Mesenchymal stem cell (in vitro differentiated cells and primary cell): Measurements from ENCODE around the gene RAPGEF1.
A peak's percentile ranks its signal among the peaks of the same experiment; 100 is the strongest.
"Not testable (repeated sequence)": the region's sequence is repeated elsewhere in the genome, so short reads cannot be mapped to it uniquely, and the experiment has no call there.

Experiments used
- DNase-seq: peaks from one replicate; pipeline ENCODE4 v3.0.0-alpha.2; 2013
- H2AFZ ChIP-seq: one replicate; pipeline ENCODE4 v1.6.1; 2013; ENCODE audit warnings: low read depth, mild to moderate bottlenecking, control low read depth, inconsistent platforms, low read length, moderate library complexity
- H2AK5ac ChIP-seq: 2 replicates; pipeline ENCODE4 v1.6.1; 2013; ENCODE audit warnings: low read length, moderate library complexity, mild to moderate bottlenecking, inconsistent platforms; ENCODE audit not compliant: severe bottlenecking
- H2BK120ac ChIP-seq: one replicate; pipeline ENCODE4 v1.6.1; 2013; ENCODE audit warnings: low read depth, mild to moderate bottlenecking, inconsistent platforms, low read length, moderate library complexity
- H2BK12ac ChIP-seq, 2 experiments: one replicate each; pipeline ENCODE4 v1.6.1; 2013; ENCODE audit warnings: inconsistent platforms in 2 of 2, low read length in 2 of 2, mild to moderate bottlenecking in 2 of 2, moderate library complexity in 2 of 2, control low read depth in 1 of 2
- H2BK15ac ChIP-seq: one replicate; pipeline ENCODE4 v1.6.1; 2013; ENCODE audit warnings: mild to moderate bottlenecking, low read depth, inconsistent platforms; ENCODE audit not compliant: poor library complexity, severe bottlenecking
- H2BK5ac ChIP-seq: 2 replicates; pipeline ENCODE4 v1.6.1; 2013; ENCODE audit warnings: low read depth, mild to moderate bottlenecking, low read length, control low read depth, inconsistent platforms; ENCODE audit not compliant: poor library complexity, severe bottlenecking
- H3K14ac ChIP-seq, 2 experiments: one replicate each; pipeline ENCODE4 v1.6.1; 2013; ENCODE audit warnings: inconsistent platforms in 2 of 2, low read length in 2 of 2, control low read depth in 1 of 2, mild to moderate bottlenecking in 1 of 2, moderate library complexity in 1 of 2
- H3K18ac ChIP-seq, 2 experiments: one replicate each; pipeline ENCODE4 v1.6.1; 2013; ENCODE audit warnings: inconsistent platforms in 2 of 2, low read length in 2 of 2, control low read depth in 1 of 2, low read depth in 1 of 2, mild to moderate bottlenecking in 1 of 2
- H3K23ac ChIP-seq, 2 experiments: one replicate each; pipeline ENCODE4 v1.6.1; 2013; ENCODE audit warnings: inconsistent platforms in 2 of 2, low read length in 2 of 2, mild to moderate bottlenecking in 2 of 2, moderate library complexity in 2 of 2, control low read depth in 1 of 2
- H3K27ac ChIP-seq: 2 replicates; pipeline ENCODE4 v1.5.1; 2013; ENCODE audit warnings: mild to moderate bottlenecking, moderate library complexity, low read length, control low read depth, inconsistent platforms; ENCODE audit not compliant: poor library complexity, severe bottlenecking
- H3K27me3 ChIP-seq, 2 experiments: 2 replicates each; pipeline versions ENCODE4 v1.6.1 to v1.7.0; 2013; ENCODE audit warnings: low read length in 2 of 2, mild to moderate bottlenecking in 2 of 2, moderate library complexity in 2 of 2, control low read depth in 1 of 2, inconsistent platforms in 1 of 2; ENCODE audit not compliant: control insufficient read depth in 1 of 2, insufficient read depth in 1 of 2
- H3K36me3 ChIP-seq, 2 experiments: 2 replicates each; pipeline versions ENCODE4 v1.6.1 to v1.7.0; 2013; ENCODE audit warnings: low read length in 2 of 2, control low read depth in 1 of 2, inconsistent platforms in 1 of 2, low read depth in 1 of 2, mild to moderate bottlenecking in 1 of 2; ENCODE audit not compliant: insufficient read depth in 2 of 2, control insufficient read depth in 1 of 2
- H3K4ac ChIP-seq, 2 experiments: one replicate each; pipeline ENCODE4 v1.6.1; 2013; ENCODE audit warnings: inconsistent platforms in 2 of 2, low read length in 2 of 2, mild to moderate bottlenecking in 2 of 2, moderate library complexity in 2 of 2, control low read depth in 1 of 2, low read depth in 1 of 2
- H3K4me1 ChIP-seq: 2 replicates; pipeline ENCODE4 v1.6.1; 2013; ENCODE audit warnings: low read depth, low read length, control low read depth; ENCODE audit not compliant: control insufficient read depth, insufficient read depth
- H3K4me2 ChIP-seq: 2 replicates; pipeline ENCODE4 v1.6.1; 2013; ENCODE audit warnings: low read length, mild to moderate bottlenecking, inconsistent platforms; ENCODE audit not compliant: poor library complexity, severe bottlenecking
- H3K4me3 ChIP-seq, 2 experiments: 2 replicates each; pipeline versions ENCODE4 v1.5.1 to v1.7.0; 2013; ENCODE audit warnings: low read length in 2 of 2, mild to moderate bottlenecking in 2 of 2, control low read depth in 1 of 2, low read depth in 1 of 2; ENCODE audit not compliant: insufficient read depth in 1 of 2
- H3K79me1 ChIP-seq: replicated peaks from 2 replicates; pipeline ENCODE4 v1.6.1; 2013; ENCODE audit warnings: mild to moderate bottlenecking, control low read depth, low read length, inconsistent platforms; ENCODE audit not compliant: poor library complexity, severe bottlenecking
- H3K9ac ChIP-seq: 2 replicates; pipeline ENCODE4 v1.7.0; 2013; ENCODE audit warnings: mild to moderate bottlenecking, low read length, moderate library complexity
- H3K9me3 ChIP-seq: 2 replicates; pipeline ENCODE4 v1.7.0; 2013; ENCODE audit warnings: mild to moderate bottlenecking, low read length; ENCODE audit not compliant: control insufficient read depth
- H4K8ac ChIP-seq: one replicate; pipeline ENCODE4 v1.6.1; 2013; ENCODE audit warnings: inconsistent platforms, mild to moderate bottlenecking, low read length, moderate library complexity
- H4K91ac ChIP-seq: one replicate; pipeline ENCODE4 v1.6.1; 2013; ENCODE audit warnings: mild to moderate bottlenecking, low read length, inconsistent platforms
- WGBS: methylation state at CpG from one replicate; pipeline ENCODE4 v1.1.7; 2013; ENCODE audit warnings: mixed read lengths; 5-methylcytosine and 5-hydroxymethylcytosine counted together

Gene RAPGEF1

GRCh38 chr9:131755541-131756198 is 15.8 kb upstream of the RAPGEF1 start:
- Histone ChIP-seq H4K8ac (no peak overlapping the region), H3K36me3 (peaks cover 0 to 3% of the 10 kb centered on the region in 2 experiments), H3K14ac (no peak overlapping the region), H2BK120ac (no peak overlapping the region), H3K79me1 (no peaks in the 10 kb centered on the region), H3K27ac (no peak overlapping the region), H3K4ac (no peak overlapping the region), H3K23ac (no peak overlapping the region), H2AK5ac (no peak overlapping the region), H2AFZ (no peak overlapping the region), H2BK15ac (no peak overlapping the region), H3K9ac (no peak overlapping the region), H3K27me3 (peaks cover 21 to 63% of the 10 kb centered on the region in 2 experiments), H3K4me2 (no peak overlapping the region), H3K18ac (no peak overlapping the region), H2BK5ac (no peak overlapping the region), H4K91ac (no peak overlapping the region), H3K9me3 (no peaks in the 10 kb centered on the region), H3K4me3 (no peak overlapping the region), H2BK12ac (no peak overlapping the region), H3K4me1 (no peaks in the 10 kb centered on the region)
- DNase-seq = peak; percentile 82
- WGBS = 30% methylated on average over 12 of the region's 13 CpGs

GRCh38 chr9:131754846-131755245 is 15.0 kb upstream of the RAPGEF1 start:
- 66% methylated on average over 4 of the region's 6 CpGs for WGBS
- H3K36me3 ChIP-seq = peaks cover 0 to 3% of the 10 kb centered on the region in 2 experiments
- H2BK5ac ChIP-seq = no peak overlapping the region
- no peak overlapping the region for H3K18ac ChIP-seq
- no peak overlapping the region for H3K9ac ChIP-seq
- no peak overlapping the region for H4K91ac ChIP-seq
- no peaks in the 10 kb centered on the region for H3K79me1 ChIP-seq
- no peak for DNase-seq
- no peak overlapping the region for H2AFZ ChIP-seq
- H3K23ac ChIP-seq = no peak overlapping the region
- H3K27ac ChIP-seq = no peak overlapping the region
- peak overlapping the region; percentile 24 for H4K8ac ChIP-seq
- no peak overlapping the region for H3K4ac ChIP-seq
- no peak overlapping the region for H2AK5ac ChIP-seq
- H3K27me3 ChIP-seq = peaks cover 18 to 68% of the 10 kb centered on the region in 2 experiments
- H2BK12ac ChIP-seq = no peak overlapping the region
- no peak overlapping the region for H3K4me3 ChIP-seq
- H2BK15ac ChIP-seq = no peak overlapping the region
- no peaks in the 10 kb centered on the region for H3K9me3 ChIP-seq
- H3K14ac ChIP-seq = no peak overlapping the region
- H3K4me2 ChIP-seq = no peak overlapping the region
- H3K4me1 ChIP-seq = no peaks in the 10 kb centered on the region
- H2BK120ac ChIP-seq = no peak overlapping the region

DNA sequence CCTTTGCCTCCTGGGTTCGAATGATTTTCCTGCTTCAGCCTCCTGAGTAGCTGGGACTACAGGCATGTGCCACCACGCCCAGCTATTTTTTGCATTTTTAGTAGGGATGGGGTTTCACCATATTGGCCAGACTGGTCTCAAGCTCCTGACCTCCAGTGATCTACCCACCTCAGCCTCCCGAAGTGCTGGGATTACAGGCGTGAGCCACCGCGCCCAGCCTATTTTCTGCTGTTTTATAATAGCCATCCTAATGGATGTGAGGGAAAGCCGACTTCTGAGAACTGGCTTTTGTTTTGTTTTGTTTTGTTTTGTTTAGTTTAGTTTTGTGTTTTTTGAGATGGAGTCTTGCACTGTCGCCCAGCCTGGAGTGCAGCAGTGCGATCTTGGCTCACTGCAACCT is 13.9 kb upstream of the RAPGEF1 start:
- not testable (repeated sequence) for H3K9me3 ChIP-seq, H2BK12ac ChIP-seq, H3K4me2 ChIP-seq, H2BK120ac ChIP-seq, H3K18ac ChIP-seq, DNase-seq, H3K4me3 ChIP-seq, H3K36me3 ChIP-seq, H3K27ac ChIP-seq, H3K9ac ChIP-seq, H2AFZ ChIP-seq, H2AK5ac ChIP-seq, H4K8ac ChIP-seq, H3K23ac ChIP-seq, H3K4me1 ChIP-seq, H3K4ac ChIP-seq, H3K14ac ChIP-seq, H2BK5ac ChIP-seq, H2BK15ac ChIP-seq, H4K91ac ChIP-seq, H3K79me1 ChIP-seq
- 91% methylated on average over 9 of the region's 9 CpGs for WGBS
- H3K27me3 ChIP-seq = peaks cover 14 to 59% of the 10 kb centered on the region in 2 experiments

DNA sequence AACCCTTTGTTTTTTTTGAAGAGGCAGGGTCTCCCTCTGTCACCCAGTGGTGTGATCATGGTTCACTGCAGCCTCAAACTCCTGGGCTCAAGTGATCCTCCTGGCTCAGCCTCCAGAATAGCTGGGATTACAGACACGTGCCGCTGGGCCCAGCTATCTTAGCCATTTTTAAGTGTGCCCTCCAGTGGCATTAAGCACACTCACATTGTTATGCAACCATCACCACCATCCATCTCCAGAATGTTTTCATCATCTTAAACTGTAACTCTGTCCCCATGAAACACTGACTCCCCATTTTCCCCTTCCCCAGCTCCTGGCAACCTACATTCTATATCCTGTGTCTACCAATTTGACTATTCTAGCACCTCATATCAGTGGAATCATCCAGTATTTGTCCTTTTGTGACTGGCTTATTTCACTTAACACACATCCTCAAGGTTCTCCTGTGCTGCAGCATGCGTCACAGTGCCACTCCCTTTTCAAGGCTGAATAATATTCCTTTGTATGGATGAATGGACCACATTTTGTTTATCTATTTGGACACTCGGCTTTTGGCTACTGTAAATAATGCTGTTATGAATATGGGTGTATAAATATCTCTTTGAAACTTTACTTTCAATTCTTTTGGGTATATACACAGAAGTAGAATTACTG is 12.5 kb upstream of the RAPGEF1 start:
- Histone ChIP-seq H3K18ac (no peak overlapping the region), H2BK12ac (no peak overlapping the region), H3K4ac (no peak overlapping the region), H3K4me2 (no peak overlapping the region), H3K36me3 (peaks cover 0 to 3% of the 10 kb centered on the region in 2 experiments), H3K27me3 (peaks cover under 1 to 45% of the 10 kb centered on the region in 2 experiments), H2BK120ac (no peak overlapping the region), H4K8ac (no peak overlapping the region), H2AK5ac (no peak overlapping the region), H3K9ac (no peak overlapping the region), H2BK5ac (no peak overlapping the region), H2AFZ (no peak overlapping the region), H3K14ac (no peak overlapping the region), H3K27ac (no peak overlapping the region), H3K23ac (no peak overlapping the region), H2BK15ac (no peak overlapping the region), H3K4me1 (no peaks in the 10 kb centered on the region), H3K79me1 (no peaks in the 10 kb centered on the region), H3K4me3 (no peak overlapping the region), H3K9me3 (no peaks in the 10 kb centered on the region), H4K91ac (no peak overlapping the region)
- no peak for DNase-seq
- WGBS = 92% methylated on average over 2 of the region's 4 CpGs
